HG02981 (cell line): ENCODE results near the gene UNK.

ENCODE experiments used
- ATAC-seq: cut with Tn5 transposase; IDR thresholded peaks from one replicate; pipeline ENCODE4 v1.9.1; 2021; ENCODE audit warnings: mild to moderate bottlenecking, moderate library complexity; ENCODE audit not compliant: unreplicated experiment

UNK gene

DNA sequence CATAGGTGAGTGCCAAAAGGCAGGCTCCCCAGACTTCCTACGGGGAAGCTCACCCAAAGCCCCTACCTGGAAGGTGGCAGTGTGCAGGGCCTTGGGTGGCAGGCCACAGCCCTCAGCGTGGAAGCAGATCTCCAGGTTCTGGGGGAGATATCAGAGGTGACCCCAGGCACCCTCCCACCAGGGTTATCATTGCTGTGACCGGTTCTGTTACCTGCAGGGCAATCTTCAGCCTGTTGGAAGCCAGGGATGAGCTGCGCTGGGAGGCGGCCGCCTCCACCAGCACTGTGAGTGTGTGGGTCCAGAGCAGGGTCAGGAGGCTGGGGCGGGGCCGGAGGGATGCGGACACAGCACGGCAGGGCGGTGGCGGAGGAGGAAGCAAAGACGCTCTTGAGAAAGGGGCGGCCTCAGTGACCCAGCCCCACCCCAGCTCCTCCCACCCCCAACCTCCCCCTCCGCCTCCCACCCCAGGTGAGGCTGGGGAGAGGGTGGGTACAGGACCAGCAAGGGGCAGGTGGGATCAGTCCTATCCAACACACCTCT is 46.5 kb downstream of the UNK start:
- no peak for ATAC-seq

DNA sequence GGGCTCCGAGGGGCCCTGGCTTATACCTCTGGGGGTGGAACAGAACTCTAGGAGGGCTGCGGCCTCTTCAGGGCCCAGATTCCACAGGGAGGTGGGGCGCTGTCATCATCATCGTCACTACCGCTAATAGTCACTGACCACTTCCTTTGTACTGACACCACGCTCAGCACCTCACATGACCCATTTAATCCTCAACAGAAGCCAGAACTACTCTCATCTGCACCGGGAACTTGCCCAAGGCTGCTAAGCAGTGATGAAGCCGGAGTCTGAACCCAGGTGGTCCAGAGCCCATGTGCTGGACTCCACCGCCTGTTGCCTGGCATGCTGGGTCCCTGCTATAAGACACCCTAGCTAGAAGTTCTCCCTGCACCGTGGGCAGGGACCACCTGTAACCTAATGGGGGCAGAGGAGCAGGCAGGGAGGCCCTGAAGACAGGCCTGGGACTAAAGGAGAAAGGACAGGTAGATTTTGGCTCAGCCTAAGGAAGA is 47.6 kb downstream of the UNK start:
- no peak for ATAC-seq

- ATAC-seq, result no peak
Measured at GRCh38 chr17:75832652-75833400, 48.2 kb downstream of the UNK start.

- no peak for ATAC-seq
Measured at GRCh38 chr17:75834279-75834920, 49.8 kb downstream of the UNK start.

DNA sequence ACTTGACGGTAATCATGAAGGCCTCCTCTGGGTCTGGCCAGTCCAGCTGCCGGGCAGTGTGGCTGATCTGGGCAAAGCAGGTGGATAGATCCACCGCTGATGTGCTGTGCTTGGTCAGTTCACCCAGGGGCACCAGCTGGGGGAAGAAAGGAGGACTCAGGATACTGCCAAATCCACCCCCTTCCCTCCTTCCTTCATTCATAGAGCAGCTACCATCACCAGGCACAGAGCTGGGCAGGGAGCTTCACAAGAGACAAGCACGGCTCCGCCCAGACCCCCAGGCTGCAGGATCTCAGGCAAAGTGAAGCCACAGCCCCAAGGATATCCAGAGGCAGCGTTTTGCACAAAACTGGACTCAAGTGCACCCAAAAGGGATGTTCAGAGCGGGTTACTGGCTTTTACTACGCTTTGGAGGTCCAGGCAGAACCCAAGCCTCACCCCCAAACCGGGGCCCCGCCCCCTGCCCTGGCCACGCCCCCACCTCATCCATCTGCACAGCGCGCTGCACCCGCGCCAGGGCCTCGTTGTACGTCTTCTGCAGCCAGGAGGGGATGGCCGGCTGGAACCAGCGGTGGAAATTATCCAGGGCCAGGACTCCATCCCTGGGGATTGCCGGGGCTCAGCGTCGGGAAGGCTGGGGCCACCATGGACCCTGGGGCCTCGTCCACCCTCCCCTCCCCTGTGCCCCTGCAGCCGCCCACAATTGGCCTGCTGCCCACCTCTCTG is 50.5 kb downstream of the UNK start:
- ATAC-seq, result no peak

DNA sequence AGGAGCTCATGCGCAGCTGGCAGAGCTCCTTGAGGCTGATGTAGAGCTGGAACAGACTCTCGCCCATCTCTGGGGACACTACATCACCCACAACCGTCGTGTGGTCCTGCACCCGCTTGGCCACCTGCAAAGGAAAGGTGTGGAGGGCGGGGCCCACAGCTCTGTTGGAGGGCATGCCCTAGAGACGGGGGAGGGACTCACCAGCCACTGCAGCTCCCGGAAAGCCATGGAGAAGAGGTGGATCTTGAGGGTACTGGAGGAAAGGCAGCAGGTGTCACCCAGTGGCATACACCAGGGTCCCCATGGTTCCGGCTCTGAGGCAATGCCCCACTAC is 51.0 kb downstream of the UNK start:
- no peak for ATAC-seq

DNA sequence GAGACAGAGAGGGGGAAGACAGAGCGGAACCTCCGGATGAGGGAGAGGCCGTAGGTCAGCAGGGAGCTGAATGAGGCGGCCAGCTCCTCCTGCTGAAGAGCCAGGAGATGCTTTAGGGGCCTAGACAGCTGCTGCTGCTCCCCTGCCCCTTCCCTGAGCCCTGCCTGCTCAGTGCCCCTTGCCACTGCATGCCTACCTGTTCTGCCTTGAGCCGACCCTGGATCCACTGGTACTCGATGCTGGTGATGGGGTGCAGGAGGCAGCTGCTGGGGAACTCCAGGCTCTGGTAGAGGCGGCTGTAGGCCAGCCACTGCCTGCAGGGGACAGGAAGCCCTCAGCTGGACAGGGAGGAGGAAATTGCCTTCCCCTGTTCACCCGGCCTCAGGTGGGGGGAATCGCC is 52.0 kb downstream of the UNK start:
- ATAC-seq, result no peak

GRCh38 chr17:75837899-75838298 is 53.3 kb downstream of the UNK start:
- ATAC-seq, result no peak

GRCh38 chr17:75838410-75838809 is 53.8 kb downstream of the UNK start:
- ATAC-seq, result no peak

GRCh38 chr17:75839942-75840798 is 55.6 kb downstream of the UNK start:
- ATAC-seq, result no peak

GRCh38 chr17:75840799-75841164 is 56.2 kb downstream of the UNK start:
- ATAC-seq, result no peak

DNA sequence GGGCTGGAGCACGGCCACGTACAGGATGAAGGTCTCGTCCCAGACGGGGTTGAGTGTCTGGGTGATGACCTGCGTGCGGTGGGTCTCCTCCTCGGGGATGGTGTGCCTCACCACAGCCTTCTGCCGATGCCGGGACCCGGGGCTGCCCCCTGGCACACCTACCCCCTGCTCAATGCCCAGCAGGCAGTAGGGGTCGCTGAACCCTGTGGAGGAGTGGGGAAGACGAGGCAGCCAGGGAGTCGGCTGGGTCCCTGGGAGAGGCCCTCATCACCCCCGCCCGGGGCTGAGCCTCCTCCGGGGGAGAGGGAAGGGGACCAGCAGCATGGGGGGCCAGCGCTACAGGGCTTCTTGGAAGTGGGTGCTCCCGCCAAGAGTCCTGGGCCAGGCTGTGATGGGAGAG is 57.8 kb downstream of the UNK start:
- ATAC-seq, result no peak

- ATAC-seq, result no peak
Measured at GRCh38 chr17:75842963-75843576, 58.5 kb downstream of the UNK start.

DNA sequence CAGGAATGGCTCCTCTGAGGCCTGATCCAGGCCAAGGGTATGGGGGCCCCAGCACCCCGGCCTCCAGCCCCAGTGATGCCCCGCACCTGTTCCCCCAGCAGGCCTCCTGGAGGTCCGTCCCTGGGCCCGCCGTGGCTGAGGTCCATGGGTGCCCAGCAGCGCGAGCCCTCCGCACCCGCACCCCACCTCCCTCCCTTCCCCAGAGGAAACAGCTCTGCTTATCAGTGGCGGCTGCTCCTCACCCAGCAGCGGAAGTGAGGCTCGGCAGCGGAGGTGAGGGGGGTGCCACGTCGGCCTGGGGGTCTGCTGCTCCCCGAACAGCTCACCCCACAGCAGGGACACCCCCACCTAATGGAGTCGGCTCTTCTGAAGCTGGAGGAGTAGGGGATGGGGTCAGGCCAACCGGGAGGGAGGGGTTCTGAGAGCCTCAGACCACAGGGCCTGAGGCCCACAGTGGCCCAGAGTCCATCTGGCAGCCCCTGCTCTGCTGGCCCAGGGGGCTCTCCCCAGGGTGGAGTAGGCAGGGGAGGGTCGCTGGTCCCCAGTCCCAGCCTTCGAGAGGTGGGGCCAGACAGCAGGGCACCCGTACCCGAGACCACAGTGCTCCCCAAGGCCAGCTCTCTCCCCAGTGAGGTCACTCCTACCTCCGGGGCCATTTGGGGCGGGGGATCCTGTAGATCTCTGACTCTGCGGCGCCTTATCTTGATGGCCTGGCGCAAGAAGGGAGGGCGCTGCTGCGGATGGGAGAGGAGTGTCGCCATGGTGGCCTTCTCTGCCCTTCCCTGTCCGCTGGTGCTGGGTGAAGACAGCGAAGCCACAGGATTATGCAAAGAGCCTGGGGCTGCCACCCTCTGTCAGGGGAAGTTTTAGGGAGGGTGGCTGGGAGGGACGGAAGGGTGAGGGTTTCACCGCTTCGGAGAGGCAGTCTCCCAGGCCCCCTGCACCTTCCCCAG is 59.2 kb downstream of the UNK start, which contains the start of gene UNC13D:
Gene UNC13D, minus strand, starts transcription at position 828 of the 953 bp plus-strand sequence. Its CDS starts 67 bp downstream, at position 761.
- peak; percentile 20 for ATAC-seq

DNA sequence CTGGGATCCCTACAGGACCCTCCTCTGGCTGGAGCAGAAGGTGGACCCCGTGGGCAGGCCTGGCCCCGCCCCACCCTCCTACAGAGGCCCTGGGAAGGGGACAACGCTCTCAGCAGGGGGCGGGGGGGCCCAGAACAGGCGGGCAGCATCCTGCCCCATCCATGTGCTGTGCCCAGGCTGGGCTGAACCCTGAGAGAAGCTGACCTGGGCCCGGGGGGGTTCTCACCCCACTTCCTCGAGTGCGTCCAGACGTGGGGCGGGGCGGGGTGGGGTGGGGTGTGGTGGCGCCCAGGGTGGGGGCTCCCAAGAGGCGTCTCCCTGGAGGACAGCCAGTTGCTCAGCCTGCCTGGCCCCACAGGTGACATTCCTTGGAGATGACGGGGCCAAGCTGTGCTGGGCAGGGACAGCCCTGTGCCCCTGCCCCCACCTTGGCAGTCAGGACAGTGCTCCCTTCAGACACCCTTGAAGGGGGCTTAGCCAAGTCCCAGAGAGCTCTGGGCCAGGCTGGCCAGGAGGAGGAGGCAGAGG is 60.0 kb downstream of the UNK start:
- peak; percentile 7 for ATAC-seq

DNA sequence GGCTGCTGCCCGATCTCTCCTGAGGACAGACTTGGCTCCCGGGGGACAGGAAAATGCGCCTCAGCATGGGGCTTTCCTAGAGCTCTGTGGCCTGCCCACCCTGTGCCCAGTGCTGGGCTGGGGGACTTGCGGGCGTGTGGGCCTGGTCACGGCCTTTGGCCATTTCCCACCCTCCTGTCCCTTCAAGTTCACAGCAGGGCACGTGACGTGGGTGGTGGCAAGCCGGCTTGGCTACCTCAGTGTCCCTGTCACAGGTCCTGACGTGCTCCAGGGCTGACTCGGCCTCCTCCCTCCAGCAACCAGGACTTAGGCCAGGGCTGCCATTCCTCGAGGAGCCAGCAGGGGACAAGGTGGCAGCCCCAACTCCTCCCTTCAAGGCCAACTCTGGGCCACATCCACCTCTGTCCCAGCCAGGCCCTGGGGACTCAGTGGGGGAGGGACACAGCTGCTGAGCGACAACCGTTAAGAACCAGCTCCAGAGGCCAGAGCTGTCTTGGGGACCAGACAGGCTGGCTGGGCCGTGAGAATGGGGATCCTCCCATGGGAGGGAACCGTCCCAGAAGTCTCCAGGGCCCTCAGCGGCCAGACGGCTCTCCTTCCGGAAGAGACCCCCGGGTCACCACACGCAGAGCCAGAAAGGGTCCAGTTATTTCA is 60.6 kb downstream of the UNK start:
- ATAC-seq, result peak; percentile 82

- no peak for ATAC-seq
Measured at GRCh38 chr17:75845933-75846691, 61.5 kb downstream of the UNK start.
